ENCODE results near the gene RBM11.

DNA sequence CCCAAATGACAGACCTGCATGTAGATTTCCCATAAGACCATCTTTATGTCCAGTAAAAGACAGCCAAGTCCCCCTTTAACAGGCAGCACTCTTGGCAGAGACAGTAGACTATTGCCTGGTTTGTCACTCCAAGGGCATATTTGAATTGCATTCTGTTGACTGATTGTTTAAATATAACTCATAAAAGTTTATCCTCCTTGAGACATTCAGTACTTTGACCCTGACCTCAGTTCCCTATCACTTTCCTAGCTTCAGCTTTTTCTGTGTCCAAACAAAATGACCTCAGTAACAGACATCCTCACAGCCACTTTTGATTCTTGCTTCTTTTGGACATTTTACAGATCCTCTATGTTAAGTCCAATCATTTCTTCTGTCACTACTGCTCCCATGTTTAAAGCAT lies 51.1 kb downstream of the RBM11 start:
- TF ChIP-seq, protein P1, sequence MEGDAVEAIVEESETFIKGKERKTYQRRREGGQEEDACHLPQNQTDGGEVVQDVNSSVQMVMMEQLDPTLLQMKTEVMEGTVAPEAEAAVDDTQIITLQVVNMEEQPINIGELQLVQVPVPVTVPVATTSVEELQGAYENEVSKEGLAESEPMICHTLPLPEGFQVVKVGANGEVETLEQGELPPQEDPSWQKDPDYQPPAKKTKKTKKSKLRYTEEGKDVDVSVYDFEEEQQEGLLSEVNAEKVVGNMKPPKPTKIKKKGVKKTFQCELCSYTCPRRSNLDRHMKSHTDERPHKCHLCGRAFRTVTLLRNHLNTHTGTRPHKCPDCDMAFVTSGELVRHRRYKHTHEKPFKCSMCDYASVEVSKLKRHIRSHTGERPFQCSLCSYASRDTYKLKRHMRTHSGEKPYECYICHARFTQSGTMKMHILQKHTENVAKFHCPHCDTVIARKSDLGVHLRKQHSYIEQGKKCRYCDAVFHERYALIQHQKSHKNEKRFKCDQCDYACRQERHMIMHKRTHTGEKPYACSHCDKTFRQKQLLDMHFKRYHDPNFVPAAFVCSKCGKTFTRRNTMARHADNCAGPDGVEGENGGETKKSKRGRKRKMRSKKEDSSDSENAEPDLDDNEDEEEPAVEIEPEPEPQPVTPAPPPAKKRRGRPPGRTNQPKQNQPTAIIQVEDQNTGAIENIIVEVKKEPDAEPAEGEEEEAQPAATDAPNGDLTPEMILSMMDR (IDR thresholded peaks at IDR 0.05; ENCODE audit: poor library complexity), result no peak
- TF ChIP-seq EZH2 (IDR thresholded peaks at IDR 0.05; ENCODE audit: borderline replicate concordance), result no peak
- TF ChIP-seq EZH2phosphoT487 (IDR thresholded peaks at IDR 0.05; ENCODE audit: low read depth, severe bottlenecking, unreplicated experiment), result no peak
